ENCODE measurements around the gene SAMHD1.

DNA sequence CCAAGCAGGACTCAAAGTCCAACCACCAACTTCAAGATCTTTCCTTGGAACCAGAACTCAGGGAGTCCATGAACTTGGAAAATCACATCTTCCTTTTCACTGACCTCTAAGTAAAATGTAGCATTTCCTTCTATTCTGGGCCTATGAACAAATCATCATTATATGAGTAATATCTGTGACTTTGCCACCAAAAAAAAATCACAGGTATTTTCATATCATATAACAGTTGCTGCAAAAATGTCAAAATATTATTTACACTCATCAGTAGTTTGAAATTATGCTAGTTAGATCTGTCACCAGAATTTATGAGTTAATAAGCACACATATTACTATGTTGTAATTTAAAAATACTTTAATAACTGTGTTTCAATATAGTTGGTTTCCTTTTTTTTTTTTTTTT lies 102.8 kb downstream of the SAMHD1 start:
- TF ChIP-seq POLR2AphosphoS5 (IDR thresholded peaks at IDR 0.05; ENCODE audit: low read depth, low read length) (no peak), TAF1 (IDR thresholded peaks at IDR 0.05; ENCODE audit: borderline replicate concordance, low read depth, low read length) (no peak)

All from GM12892 (cell line).